ENCODE data around the gene TNS2.

The TNS2 gene

GRCh38 chr12:53074283-53074998, 24.6 kb downstream of the TNS2 start:
- Histone ChIP-seq H3K9me3 (ENCODE audit: severe bottlenecking) (no peaks in the 10 kb centered on the region), H3K27ac (no peak overlapping the region), H3K36me3 (peaks cover 15% of the 10 kb centered on the region), H3K27me3 (ENCODE audit: insufficient read depth, low read depth, severe bottlenecking) (no peaks in the 10 kb centered on the region), H3K4me3 (ENCODE audit: low read depth, low read length) (no peak overlapping the region)
- no peak for DNase-seq
- no peak for TF ChIP-seq CTCF (IDR thresholded peaks at IDR 0.05; ENCODE audit: low read depth, low read length)

DNA sequence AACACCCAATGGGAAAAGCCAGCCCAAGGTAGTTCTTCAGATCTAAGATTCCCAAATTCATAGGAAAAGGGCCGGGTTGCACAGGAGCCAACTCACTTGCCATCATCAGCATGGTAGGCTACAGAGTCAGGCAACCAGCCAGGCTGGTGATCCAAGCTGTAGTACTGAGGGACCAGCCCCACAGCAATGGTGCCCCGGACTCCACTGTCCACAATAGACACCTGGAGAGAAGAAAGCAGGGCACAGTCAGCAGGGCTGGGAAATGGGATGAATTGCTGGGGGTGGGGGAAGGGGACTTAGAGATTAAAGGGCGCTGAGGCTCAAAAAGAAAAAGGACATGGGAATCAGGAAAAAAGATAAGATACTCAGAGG, 25.1 kb downstream of the TNS2 start:
- no peak overlapping the region for H3K4me3 ChIP-seq (ENCODE audit: low read depth, low read length)
- no peaks in the 10 kb centered on the region for H3K27me3 ChIP-seq (ENCODE audit: insufficient read depth, low read depth, severe bottlenecking)
- no peaks in the 10 kb centered on the region for H3K9me3 ChIP-seq (ENCODE audit: severe bottlenecking)
- no peak overlapping the region for H3K27ac ChIP-seq
- no peak for TF ChIP-seq CTCF (IDR thresholded peaks at IDR 0.05; ENCODE audit: low read depth, low read length)
- peaks cover 15% of the 10 kb centered on the region for H3K36me3 ChIP-seq
- no peak for DNase-seq

- H3K4me3 ChIP-seq (ENCODE audit: low read depth, low read length), result no peak overlapping the region
Observed at GRCh38 chr12:53076461-53076860, 26.6 kb downstream of the TNS2 start.

GRCh38 chr12:53077030-53077429, 27.2 kb downstream of the TNS2 start:
- no peaks in the 10 kb centered on the region for H3K27me3 ChIP-seq (ENCODE audit: insufficient read depth, low read depth, severe bottlenecking)
- no peaks in the 10 kb centered on the region for H3K9me3 ChIP-seq (ENCODE audit: severe bottlenecking)
- no peak for TF ChIP-seq CTCF (IDR thresholded peaks at IDR 0.05; ENCODE audit: low read depth, low read length)
- no peak overlapping the region for H3K4me3 ChIP-seq (ENCODE audit: low read depth, low read length)
- H3K27ac ChIP-seq, result no peak overlapping the region
- no peak for DNase-seq
- peaks cover 15% of the 10 kb centered on the region for H3K36me3 ChIP-seq

More at GRCh38 chr12:53076461-53076860, 26.6 kb downstream of the TNS2 start:
- Histone ChIP-seq H3K27ac (no peak overlapping the region), H3K36me3 (peaks cover 15% of the 10 kb centered on the region), H3K9me3 (ENCODE audit: severe bottlenecking) (no peaks in the 10 kb centered on the region), H3K27me3 (ENCODE audit: insufficient read depth, low read depth, severe bottlenecking) (no peaks in the 10 kb centered on the region)
- no peak for TF ChIP-seq CTCF (IDR thresholded peaks at IDR 0.05; ENCODE audit: low read depth, low read length)
- DNase-seq, result no peak

GRCh38 chr12:53078425-53079225, 28.8 kb downstream of the TNS2 start:
- peak overlapping the region; percentile 73 for H3K27ac ChIP-seq
- H3K27me3 ChIP-seq (ENCODE audit: insufficient read depth, low read depth, severe bottlenecking), result no peaks in the 10 kb centered on the region
- H3K9me3 ChIP-seq (ENCODE audit: severe bottlenecking), result no peaks in the 10 kb centered on the region
- peak overlapping the region; percentile 66 for H3K4me3 ChIP-seq (ENCODE audit: low read depth, low read length)
- TF ChIP-seq CTCF (IDR thresholded peaks at IDR 0.05; ENCODE audit: low read depth, low read length), result no peak
- H3K36me3 ChIP-seq, result peaks cover 11% of the 10 kb centered on the region; the same call in 1 of the 2 replicates
- no peak for DNase-seq

All from WERI-Rb-1 (cell line).